Skin epidermis (tissue), 12 donors: ENCODE measurements around the gene RC3H1.
A peak's percentile ranks its signal among the peaks of the same experiment; 100 is the strongest.
"Not testable (repeated sequence)": the region's sequence is repeated elsewhere in the genome, so short reads cannot be mapped to it uniquely, and the experiment has no call there.

Experiments
- H3K27ac ChIP-seq, 21 experiments: fragments of 200-600 bp; sonication (generic) in 11 of 21; one replicate each; pipeline ENCODE4 v1.5.0; 2020; ENCODE audit warnings: mild to moderate bottlenecking in 3 of 21, inconsistent platforms in 2 of 21, moderate library complexity in 2 of 21
- H3K4me3 ChIP-seq, 7 experiments: fragments of 200-600 bp; sonication (generic) in 2 of 7; one replicate each; pipeline ENCODE4 v1.5.0; 2020; ENCODE audit warnings: inconsistent platforms in 2 of 7, mild to moderate bottlenecking in 2 of 7, moderate library complexity in 1 of 7

Gene RC3H1

GRCh38 chr1:174032671-174033222 lies 10.6 kb upstream of the RC3H1 start:
- H3K4me3 ChIP-seq = no peak overlapping the region
- no peak overlapping the region for H3K27ac ChIP-seq

GRCh38 chr1:174031099-174031498 lies 8.9 kb upstream of the RC3H1 start:
- H3K4me3 ChIP-seq = no peak overlapping the region
- H3K27ac ChIP-seq = no peak overlapping the region

DNA sequence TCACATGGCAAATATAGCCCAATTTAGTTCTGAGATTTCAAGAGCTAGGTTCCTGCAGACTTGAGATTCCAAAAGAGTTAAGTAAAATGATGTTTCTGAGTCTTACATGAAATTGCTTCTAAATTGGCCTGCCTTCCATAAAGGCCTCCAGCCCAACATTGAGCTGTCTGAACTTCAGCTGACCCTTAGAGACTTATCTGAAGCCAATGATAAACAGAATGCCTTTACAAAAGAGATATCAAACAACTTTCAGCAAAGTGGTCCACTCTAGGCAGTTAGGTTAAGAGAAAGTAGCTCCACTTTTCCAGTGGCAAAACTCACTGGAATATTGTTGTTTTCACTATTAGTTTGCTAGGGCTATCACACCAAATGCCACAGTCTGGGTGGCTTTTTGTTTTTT lies 6.3 kb upstream of the RC3H1 start:
- H3K27ac ChIP-seq = no peak overlapping the region
- H3K4me3 ChIP-seq = no peak overlapping the region

DNA sequence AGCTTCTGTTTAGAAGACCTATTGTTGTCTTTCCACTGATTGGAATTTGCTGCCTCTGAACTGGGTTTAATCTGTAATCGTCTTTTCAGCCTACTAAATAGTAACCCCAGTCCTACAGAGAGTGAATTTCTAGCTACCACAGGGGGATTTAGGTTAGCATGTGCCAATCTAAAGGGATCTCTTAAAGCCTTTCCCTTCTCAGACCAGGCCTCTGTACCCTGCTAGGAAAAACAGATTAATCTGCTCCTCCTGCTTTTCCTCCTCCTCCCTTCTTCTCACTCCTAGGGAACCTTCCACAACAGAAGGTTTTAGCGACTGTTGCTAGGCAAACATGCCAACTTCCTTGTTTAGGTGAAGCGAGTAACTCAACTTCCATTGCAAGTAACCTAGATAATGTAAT lies 1.3 kb upstream of the RC3H1 start:
- no peak overlapping the region for H3K4me3 ChIP-seq

GRCh38 chr1:174022976-174023277 lies 770 bp upstream of the RC3H1 start:
- peak overlapping the region; percentile 86 to 98 (median 90) for H3K4me3 ChIP-seq

More for the DNA sequence above, 1.3 kb upstream of the RC3H1 start:
- peak overlapping the region in 20 of 21 experiments; percentile 88 to 99 (median 96) for H3K27ac ChIP-seq

GRCh38 chr1:174021591-174022079 lies 522 bp downstream of the RC3H1 start:
- peak overlapping the region; percentile 88 to 99 (median 96) for H3K27ac ChIP-seq
- H3K4me3 ChIP-seq = peak overlapping the region; percentile 86 to 98 (median 90)

More at GRCh38 chr1:174022976-174023277, 770 bp upstream of the RC3H1 start:
- peak overlapping the region; percentile 85 to 99 (median 96) for H3K27ac ChIP-seq

DNA sequence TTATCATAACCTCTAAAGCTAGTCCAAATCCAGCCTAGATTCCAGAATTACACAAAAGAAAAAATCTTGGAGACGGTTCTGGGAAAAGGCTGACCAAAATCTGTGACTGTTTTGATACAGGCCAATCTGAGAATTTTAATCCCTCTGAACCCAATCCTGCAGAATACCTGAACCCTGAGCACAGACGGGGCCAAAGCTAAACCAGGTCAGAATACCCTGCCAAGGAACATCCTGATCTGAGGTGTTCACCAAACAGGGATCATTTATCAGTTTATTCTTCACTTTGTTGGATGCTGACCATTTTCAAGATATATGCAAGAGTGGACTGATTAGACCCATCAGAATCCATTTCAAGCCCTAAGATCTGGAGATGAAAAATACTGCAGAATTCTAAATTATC lies 3.6 kb downstream of the RC3H1 start:
- Histone ChIP-seq H3K27ac (no peak overlapping the region), H3K4me3 (no peak overlapping the region)

- Histone ChIP-seq H3K27ac (peak overlapping the region in 1 of 21 experiments; percentile 6), H3K4me3 (no peak overlapping the region)
Measured at GRCh38 chr1:174017231-174017970, 4.8 kb downstream of the RC3H1 start.

DNA sequence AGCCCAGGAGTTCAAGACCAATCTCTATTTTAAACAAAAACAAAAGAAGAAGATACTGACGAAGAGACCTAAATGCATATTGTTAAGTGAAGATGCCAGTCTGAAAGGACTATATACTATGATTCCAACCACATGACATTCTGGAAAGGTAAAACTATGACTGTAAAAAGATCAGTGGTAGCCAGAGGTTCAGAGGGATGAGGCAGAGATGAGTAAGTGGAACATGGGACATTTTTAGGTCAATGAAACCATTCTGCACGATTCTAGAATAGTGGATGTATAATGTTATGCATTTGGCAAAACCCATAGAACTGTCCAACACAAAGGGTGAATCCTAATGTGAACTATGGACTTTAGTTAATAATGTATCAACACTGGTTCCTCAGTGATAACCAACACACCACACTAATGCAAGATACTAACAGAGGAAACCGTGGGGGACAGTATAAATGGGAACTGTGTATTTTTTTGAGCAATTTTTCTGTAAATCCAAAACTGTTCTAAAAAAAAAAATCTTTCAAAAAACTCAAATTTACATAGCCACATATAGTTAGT lies 8.2 kb downstream of the RC3H1 start:
- Histone ChIP-seq H3K27ac (no peak overlapping the region), H3K4me3 (no peak overlapping the region)

- H3K27ac ChIP-seq = no peak overlapping the region
- no peak overlapping the region for H3K4me3 ChIP-seq
Measured at GRCh38 chr1:174008979-174009378, 13.2 kb downstream of the RC3H1 start.

DNA sequence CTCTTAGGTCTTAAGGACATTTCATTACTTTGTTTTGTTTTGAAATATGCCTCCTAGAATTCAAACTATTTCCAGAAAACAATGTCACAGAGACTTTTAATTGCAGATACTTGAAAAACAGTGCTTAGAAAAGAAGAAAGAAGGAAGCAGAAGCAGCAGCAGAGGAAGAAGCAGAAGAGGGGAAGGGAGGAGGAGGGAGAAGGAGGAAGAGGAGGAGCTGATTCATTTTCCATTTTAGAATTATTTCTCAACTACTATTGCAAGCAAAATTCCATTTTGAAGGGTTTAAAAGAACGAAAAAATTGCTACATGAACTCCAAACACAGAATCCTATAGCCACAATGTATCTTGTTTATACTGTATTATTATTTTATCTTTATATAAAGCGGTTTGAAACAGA lies 13.9 kb downstream of the RC3H1 start:
- no peak overlapping the region for H3K27ac ChIP-seq
- no peak overlapping the region for H3K4me3 ChIP-seq

DNA sequence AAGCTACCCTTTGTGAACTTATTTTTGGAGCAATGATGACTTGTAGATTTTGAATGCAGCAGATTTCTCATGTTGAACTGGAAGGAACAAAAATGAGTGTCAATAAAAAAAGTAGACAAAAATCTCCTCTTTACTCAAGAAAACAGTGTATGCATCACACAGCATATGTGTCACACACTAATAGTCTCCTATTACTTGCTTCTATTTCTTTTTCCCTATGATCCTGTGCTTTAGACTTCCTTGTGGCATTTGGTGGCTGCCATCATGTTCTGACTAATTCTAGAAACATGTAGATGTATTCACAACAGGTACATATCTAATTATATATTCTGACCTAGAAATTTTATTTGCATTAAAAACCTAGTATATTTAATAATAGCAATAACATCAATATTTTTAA lies 14.3 kb downstream of the RC3H1 start:
- no peak overlapping the region for H3K4me3 ChIP-seq
- H3K27ac ChIP-seq = no peak overlapping the region

DNA sequence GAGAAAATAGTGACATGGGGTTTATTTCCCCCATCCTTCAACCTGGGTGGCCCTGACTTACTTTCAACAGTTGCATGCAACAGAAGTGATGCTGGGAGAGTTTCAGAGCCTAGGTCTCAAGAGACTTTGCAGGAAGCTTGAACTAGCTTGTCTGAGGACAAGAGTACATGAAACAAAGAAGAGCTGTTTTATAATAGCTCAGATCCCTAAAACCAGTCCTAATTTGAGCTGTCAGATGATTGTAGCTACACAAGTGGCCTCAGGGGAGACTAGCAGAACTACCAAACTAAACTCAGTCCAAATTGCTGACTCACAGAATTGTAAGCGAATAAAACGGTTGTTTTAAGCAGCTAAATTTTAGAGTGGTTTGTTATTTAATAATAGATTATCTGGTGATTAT lies 17.1 kb downstream of the RC3H1 start:
- no peak overlapping the region for H3K27ac ChIP-seq

DNA sequence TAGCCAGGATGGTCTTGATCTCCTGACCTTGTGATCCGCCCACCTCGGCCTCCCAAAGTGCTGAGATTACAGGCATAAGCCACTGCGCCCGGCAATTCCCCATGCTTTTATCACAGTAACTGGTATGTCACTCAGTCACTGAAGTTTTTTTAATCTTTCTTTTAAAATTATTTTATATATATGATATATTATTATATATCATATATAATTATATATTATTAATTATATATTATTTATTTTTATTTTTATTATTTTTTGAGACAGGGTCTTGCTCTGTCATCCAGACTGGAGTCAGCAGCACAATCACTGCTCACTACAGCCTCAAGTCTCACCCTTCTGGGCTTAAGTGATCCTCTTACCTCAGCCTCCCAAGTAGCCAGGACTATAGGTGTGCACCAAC lies 18.3 kb downstream of the RC3H1 start:
- Histone ChIP-seq H3K4me3 (no peak overlapping the region), H3K27ac (no peak overlapping the region)

More for the DNA sequence above, 17.1 kb downstream of the RC3H1 start:
- no peak overlapping the region for H3K4me3 ChIP-seq

GRCh38 chr1:174001573-174001972 lies 20.6 kb downstream of the RC3H1 start:
- Histone ChIP-seq H3K27ac (no peak overlapping the region), H3K4me3 (no peak overlapping the region)

- Histone ChIP-seq H3K4me3 (no peak overlapping the region), H3K27ac (no peak overlapping the region)
Measured at GRCh38 chr1:174000371-174000770, 21.8 kb downstream of the RC3H1 start.

DNA sequence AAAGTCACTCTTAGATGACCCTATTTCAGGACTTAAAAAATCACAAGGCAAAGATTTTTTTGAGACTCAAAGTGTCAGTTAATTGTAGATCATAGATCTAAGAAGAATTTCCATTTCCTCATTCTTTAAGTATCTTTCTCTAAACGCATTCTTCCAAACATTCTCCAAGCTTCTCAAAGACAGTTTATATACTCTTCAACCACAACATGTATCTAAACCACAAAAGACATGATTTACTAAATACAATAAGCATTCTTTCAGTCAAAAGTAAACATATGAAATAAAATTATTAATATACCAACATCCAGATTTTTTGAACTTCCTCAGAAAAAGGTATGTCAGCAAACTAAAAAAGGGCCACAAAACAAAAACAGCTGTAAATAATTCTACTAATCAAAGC lies 24.4 kb downstream of the RC3H1 start:
- H3K27ac ChIP-seq = no peak overlapping the region

DNA sequence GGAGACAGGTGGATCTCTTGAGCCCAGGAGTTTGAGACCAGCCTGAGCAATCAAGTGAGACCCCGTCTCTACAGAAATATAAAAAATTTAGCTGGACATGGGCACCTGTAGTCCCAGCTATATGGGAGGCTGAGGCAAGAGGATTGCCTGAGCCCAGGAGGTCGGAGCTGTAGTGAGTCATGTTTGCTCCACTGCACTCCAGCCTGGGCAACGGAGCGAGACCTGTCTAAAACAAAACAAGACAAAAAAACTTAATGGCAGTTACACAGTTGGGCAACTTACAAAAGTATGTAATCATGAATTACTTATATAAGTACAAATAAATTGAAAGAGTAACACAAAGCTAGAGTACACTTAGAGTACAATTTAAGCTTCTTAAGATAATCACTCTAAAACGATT lies 25.2 kb downstream of the RC3H1 start:
- no peak overlapping the region for H3K4me3 ChIP-seq
- H3K27ac ChIP-seq = no peak overlapping the region

More for the DNA sequence above, 24.4 kb downstream of the RC3H1 start:
- H3K4me3 ChIP-seq = no peak overlapping the region

- Histone ChIP-seq H3K27ac (no peak overlapping the region), H3K4me3 (no peak overlapping the region)
Measured at GRCh38 chr1:173995475-173995874, 26.7 kb downstream of the RC3H1 start.

DNA sequence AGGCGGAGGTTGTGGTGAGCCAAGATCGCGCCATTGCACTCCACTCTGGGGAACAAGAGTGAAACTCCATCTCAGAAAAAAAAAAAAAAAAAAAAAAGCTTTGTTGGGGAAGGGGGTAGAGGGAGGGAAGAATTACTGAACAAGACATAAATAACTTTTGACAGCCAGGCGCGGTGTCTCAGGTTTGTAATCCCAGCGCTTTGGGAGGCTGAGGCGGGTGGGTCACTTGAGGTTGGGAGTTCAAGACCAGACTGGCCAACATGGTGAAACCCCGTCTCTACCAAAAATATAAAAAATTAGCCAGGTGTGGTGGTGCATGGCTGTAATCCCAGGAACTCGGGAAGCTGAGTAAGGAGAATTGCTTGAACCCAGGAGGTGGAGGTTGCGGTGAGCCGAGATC lies 28.2 kb downstream of the RC3H1 start:
- not testable (repeated sequence) for H3K4me3 ChIP-seq, H3K27ac ChIP-seq

DNA sequence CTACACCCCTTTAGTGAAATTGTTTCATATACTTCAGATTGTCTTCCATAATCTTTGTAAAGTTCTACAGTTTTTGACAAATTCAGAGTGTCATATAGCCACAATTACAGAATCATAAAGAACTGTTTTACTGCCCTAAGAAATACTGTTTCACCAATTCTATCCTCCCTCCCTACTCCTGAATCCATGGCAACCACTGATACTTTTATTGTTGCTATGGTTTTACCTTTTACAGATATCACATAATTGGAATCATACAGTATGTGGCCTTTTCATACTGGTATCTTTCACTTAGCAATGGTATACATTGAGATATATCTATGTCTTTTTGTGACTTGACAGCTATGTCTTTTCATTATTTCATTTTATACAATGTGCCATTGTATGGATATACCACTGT lies 34.1 kb downstream of the RC3H1 start:
- Histone ChIP-seq H3K4me3 (no peak overlapping the region), H3K27ac (no peak overlapping the region)
